WERI-Rb-1 (cell line): ENCODE results near the gene APAF1.

Experiments used
- DNase-seq: peaks from one replicate; pipeline ENCODE4 v3.0.0-alpha.2; 2020
- H3K27ac ChIP-seq: fragments of 250-450 bp; sonication (Bioruptor Pico); 2 replicates; pipeline ENCODE4 v1.5.1; 2020; ENCODE audit warnings: mild to moderate bottlenecking, moderate library complexity
- H3K27me3 ChIP-seq: fragments of 250-450 bp; sonication (Bioruptor Pico); 2 replicates; pipeline ENCODE4 v1.5.1; 2021; ENCODE audit warnings: mild to moderate bottlenecking, low read depth, moderate library complexity; ENCODE audit not compliant: insufficient read depth, severe bottlenecking
- H3K36me3 ChIP-seq: fragments of 250-450 bp; sonication (Bioruptor Pico); 2 replicates; pipeline ENCODE4 v1.5.1; 2020; ENCODE audit warnings: mild to moderate bottlenecking, moderate library complexity
- H3K4me3 ChIP-seq: 2 replicates; pipeline ENCODE4 v1.5.1; 2011; ENCODE audit warnings: low read depth, mild to moderate bottlenecking, control low read depth, low read length
- H3K9me3 ChIP-seq: fragments of 250-450 bp; sonication (Bioruptor Pico); 2 replicates; pipeline ENCODE4 v1.5.1; 2021; ENCODE audit warnings: mild to moderate bottlenecking, moderate library complexity; ENCODE audit not compliant: severe bottlenecking
- TF ChIP-seq, protein P1 (sequence below): IDR thresholded peaks from 2 replicates; pipeline ENCODE4 v1.5.1; 2011; ENCODE audit warnings: low read depth, mild to moderate bottlenecking, control low read depth, inconsistent platforms, low read length

The APAF1 gene

GRCh38 chr12:98771811-98772752 is 127.0 kb downstream of the APAF1 start:
- DNase-seq: no peak
- Histone ChIP-seq H3K36me3 (no peaks in the 10 kb centered on the region), H3K27me3 (no peaks in the 10 kb centered on the region), H3K4me3 (no peak overlapping the region), H3K9me3 (no peaks in the 10 kb centered on the region), H3K27ac (no peak overlapping the region)
- TF ChIP-seq, protein P1, sequence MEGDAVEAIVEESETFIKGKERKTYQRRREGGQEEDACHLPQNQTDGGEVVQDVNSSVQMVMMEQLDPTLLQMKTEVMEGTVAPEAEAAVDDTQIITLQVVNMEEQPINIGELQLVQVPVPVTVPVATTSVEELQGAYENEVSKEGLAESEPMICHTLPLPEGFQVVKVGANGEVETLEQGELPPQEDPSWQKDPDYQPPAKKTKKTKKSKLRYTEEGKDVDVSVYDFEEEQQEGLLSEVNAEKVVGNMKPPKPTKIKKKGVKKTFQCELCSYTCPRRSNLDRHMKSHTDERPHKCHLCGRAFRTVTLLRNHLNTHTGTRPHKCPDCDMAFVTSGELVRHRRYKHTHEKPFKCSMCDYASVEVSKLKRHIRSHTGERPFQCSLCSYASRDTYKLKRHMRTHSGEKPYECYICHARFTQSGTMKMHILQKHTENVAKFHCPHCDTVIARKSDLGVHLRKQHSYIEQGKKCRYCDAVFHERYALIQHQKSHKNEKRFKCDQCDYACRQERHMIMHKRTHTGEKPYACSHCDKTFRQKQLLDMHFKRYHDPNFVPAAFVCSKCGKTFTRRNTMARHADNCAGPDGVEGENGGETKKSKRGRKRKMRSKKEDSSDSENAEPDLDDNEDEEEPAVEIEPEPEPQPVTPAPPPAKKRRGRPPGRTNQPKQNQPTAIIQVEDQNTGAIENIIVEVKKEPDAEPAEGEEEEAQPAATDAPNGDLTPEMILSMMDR: no peak

GRCh38 chr12:98772818-98773217 is 127.7 kb downstream of the APAF1 start:
- Histone ChIP-seq H3K4me3 (no peak overlapping the region), H3K27me3 (no peaks in the 10 kb centered on the region), H3K27ac (no peak overlapping the region), H3K36me3 (no peaks in the 10 kb centered on the region), H3K9me3 (no peaks in the 10 kb centered on the region)
- no peak for DNase-seq
- TF ChIP-seq, protein P1: no peak

DNA sequence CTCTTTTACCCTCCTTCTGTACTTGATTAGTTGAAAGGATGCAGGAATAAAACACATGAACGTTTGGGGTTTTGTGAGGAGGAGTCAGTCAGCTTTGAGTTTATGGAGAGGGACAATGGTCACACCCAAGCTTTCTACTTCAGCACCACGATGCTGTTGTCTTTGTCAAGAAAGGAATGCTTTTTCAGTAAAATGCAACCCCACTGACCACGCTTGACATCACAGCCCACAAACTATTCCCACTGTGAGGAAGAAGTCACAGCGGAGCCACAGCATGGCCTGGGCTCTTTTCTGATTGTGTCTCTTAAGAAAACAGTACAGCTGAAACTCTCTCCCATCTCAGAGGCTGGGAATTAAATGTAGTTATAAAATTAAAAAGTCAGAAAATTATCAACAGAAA is 135.2 kb downstream of the APAF1 start:
- no peak for DNase-seq

DNA sequence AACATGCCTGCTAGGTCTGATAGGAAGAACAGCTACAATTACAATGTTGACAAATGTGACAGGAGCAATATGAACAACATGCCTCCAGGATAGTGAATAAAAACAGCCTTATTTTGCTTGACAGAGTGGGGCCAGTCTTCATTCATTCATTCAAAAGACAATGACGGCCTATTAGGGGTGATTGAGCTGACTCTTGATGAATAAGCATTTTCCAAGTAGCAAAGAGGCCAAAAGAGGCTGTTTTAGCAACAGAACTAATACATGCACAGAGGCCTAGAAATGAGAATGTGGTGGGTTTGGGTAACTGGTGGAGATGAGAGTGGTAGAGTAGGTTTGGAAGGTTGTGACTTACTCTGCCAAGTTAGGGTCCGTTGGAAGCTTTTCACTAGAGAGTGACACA is 138.3 kb downstream of the APAF1 start:
- Histone ChIP-seq H3K27ac (no peak overlapping the region), H3K36me3 (no peaks in the 10 kb centered on the region), H3K4me3 (no peak overlapping the region), H3K27me3 (no peaks in the 10 kb centered on the region), H3K9me3 (no peaks in the 10 kb centered on the region)
- DNase-seq: no peak
- TF ChIP-seq, protein P1: no peak

More for the DNA sequence above, 135.2 kb downstream of the APAF1 start:
- Histone ChIP-seq H3K27me3 (no peaks in the 10 kb centered on the region), H3K9me3 (no peaks in the 10 kb centered on the region), H3K4me3 (no peak overlapping the region), H3K36me3 (no peaks in the 10 kb centered on the region), H3K27ac (no peak overlapping the region)
- TF ChIP-seq, protein P1: no peak
